Measurements from ENCODE around the gene CCSER1. TPM values are rescaled to one million over a fixed set of nuclear protein-coding genes. Genes with fewer than 3 reads are reported as not detected.
"Not testable (repeated sequence)": the region's sequence is repeated elsewhere in the genome, so short reads cannot be mapped to it uniquely, and the experiment has no call there.

CCSER1 gene
- total RNA-seq, 2 donors from 2014 or later = 11.8 to 12.5 TPM

GRCh38 chr4:90393215-90393614, 266.0 kb downstream of the CCSER1 start:
- DNase-seq (ENCODE audit: low spot score) = no peak
- H3K4me1 ChIP-seq = no peaks in the 10 kb centered on the region
- H3K27me3 ChIP-seq = no peaks in the 10 kb centered on the region
- H3K27ac ChIP-seq = no peak overlapping the region
- H3K36me3 ChIP-seq = no peaks in the 10 kb centered on the region
- H3K9me3 ChIP-seq = no peaks in the 10 kb centered on the region
- H3K4me3 ChIP-seq = no peak overlapping the region
- no peak for TF ChIP-seq CTCF (IDR thresholded peaks at IDR 0.05)

GRCh38 chr4:90403781-90404180, 276.6 kb downstream of the CCSER1 start:
- Histone ChIP-seq H3K4me1 (no peaks in the 10 kb centered on the region), H3K27ac (no peak overlapping the region)

GRCh38 chr4:90407897-90408296, 280.7 kb downstream of the CCSER1 start:
- H3K4me1 ChIP-seq; H3K36me3 ChIP-seq; H3K9me3 ChIP-seq; H3K27me3 ChIP-seq; H3K27ac ChIP-seq; H3K4me3 ChIP-seq; DNase-seq (ENCODE audit: low spot score): not testable (repeated sequence)

More at GRCh38 chr4:90403781-90404180, 276.6 kb downstream of the CCSER1 start:
- Histone ChIP-seq H3K4me3 (no peak overlapping the region), H3K27me3 (no peaks in the 10 kb centered on the region), H3K36me3 (no peaks in the 10 kb centered on the region), H3K9me3 (no peaks in the 10 kb centered on the region)
- TF ChIP-seq CTCF (IDR thresholded peaks at IDR 0.05) = no peak
- no peak for DNase-seq (ENCODE audit: low spot score)

GRCh38 chr4:90412786-90413185, 285.6 kb downstream of the CCSER1 start:
- not testable (repeated sequence) for H3K36me3 ChIP-seq; H3K27ac ChIP-seq; H3K4me3 ChIP-seq; H3K9me3 ChIP-seq; H3K27me3 ChIP-seq; DNase-seq (ENCODE audit: low spot score); H3K4me1 ChIP-seq

- H3K36me3 ChIP-seq = no peaks in the 10 kb centered on the region
- H3K27me3 ChIP-seq = no peaks in the 10 kb centered on the region
- no peaks in the 10 kb centered on the region for H3K4me1 ChIP-seq
- H3K4me3 ChIP-seq = no peak overlapping the region
- no peak overlapping the region for H3K27ac ChIP-seq
- TF ChIP-seq CTCF (IDR thresholded peaks at IDR 0.05) = no peak
- DNase-seq (ENCODE audit: low spot score) = no peak
- H3K9me3 ChIP-seq = no peaks in the 10 kb centered on the region
Measured at GRCh38 chr4:90415116-90415515, 287.9 kb downstream of the CCSER1 start.

- H3K36me3 ChIP-seq = no peaks in the 10 kb centered on the region
- peak in 1 of 2 donors; percentile 57 for TF ChIP-seq CTCF (IDR thresholded peaks at IDR 0.05)
- no peak overlapping the region for H3K4me3 ChIP-seq
- no peaks in the 10 kb centered on the region for H3K27me3 ChIP-seq
- no peaks in the 10 kb centered on the region for H3K9me3 ChIP-seq
- no peaks in the 10 kb centered on the region for H3K4me1 ChIP-seq
- no peak for DNase-seq (ENCODE audit: low spot score)
- H3K27ac ChIP-seq = no peak overlapping the region
Measured at GRCh38 chr4:90419124-90419711, 292.0 kb downstream of the CCSER1 start.

GRCh38 chr4:90421161-90421560, 294.0 kb downstream of the CCSER1 start:
- Histone ChIP-seq H3K4me3 (no peak overlapping the region), H3K36me3 (no peaks in the 10 kb centered on the region), H3K27me3 (no peaks in the 10 kb centered on the region), H3K27ac (no peak overlapping the region), H3K4me1 (no peaks in the 10 kb centered on the region), H3K9me3 (no peaks in the 10 kb centered on the region)
- DNase-seq (ENCODE audit: low spot score) = no peak
- no peak for TF ChIP-seq CTCF (IDR thresholded peaks at IDR 0.05)
